NCI-H2171 treated with DMSO at 0.1 percent for 48 hours (cell line): ENCODE results near the gene FERMT3.
A peak's percentile ranks its signal among the peaks of the same experiment; 100 is the strongest.
"Not testable (repeated sequence)": the region's sequence is repeated elsewhere in the genome, so short reads cannot be mapped to it uniquely, and the experiment has no call there.

Experiments
- DNase-seq: peaks from one replicate; lab custom pipeline; 2025; lab: John Stamatoyannopoulos, UW

The FERMT3 gene

GRCh38 chr11:64206457-64207255 lies at the start of gene FERMT3:
TSS of gene FERMT3 (plus strand) at chr11:64206721. CDS start at chr11:64207365, 644 bp downstream.
- DNase-seq: no peak

GRCh38 chr11:64157631-64158394 lies 48.7 kb upstream of the FERMT3 start:
- DNase-seq: peak; percentile 48

DNA sequence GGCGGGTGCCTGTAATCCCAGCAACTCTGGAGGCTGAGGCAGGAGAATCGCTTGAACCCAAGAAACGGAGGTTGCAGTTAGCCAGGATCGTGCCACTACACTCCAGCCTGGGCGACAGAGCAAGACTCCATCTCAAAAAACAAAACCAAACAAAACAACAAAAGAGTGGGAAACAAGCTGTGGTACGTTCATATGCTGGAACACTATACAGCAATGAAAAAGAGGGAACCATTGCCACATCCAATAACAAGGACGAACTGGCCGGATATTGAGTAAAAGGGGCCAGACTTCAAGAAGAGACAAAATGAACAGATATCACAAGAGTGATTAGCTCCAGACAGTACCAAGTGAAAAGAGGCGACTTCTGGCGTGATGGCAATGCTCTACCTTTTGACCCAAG lies 45.5 kb upstream of the FERMT3 start:
- no peak for DNase-seq

GRCh38 chr11:64162769-64163168 lies 43.8 kb upstream of the FERMT3 start:
- DNase-seq: not testable (repeated sequence)

DNA sequence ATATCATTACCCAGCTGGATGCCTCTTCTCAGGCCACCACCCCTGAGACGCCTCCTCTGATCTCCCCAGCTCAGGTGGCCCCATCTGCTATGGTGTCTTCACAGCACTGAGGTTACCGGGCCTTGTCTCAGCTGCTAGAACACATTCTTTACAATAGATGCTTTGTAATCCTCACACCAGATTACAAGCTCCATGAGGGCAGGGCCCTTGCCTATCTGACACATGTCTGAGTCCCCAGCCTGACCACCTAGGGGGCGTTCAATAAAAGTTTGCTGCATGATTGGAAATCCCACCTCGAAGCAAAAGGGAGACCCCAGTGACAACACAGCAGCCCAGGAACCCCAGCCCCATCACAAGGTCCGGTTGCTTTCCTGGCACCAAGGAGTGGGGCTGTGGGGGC lies 42.6 kb upstream of the FERMT3 start:
- no peak for DNase-seq

GRCh38 chr11:64164392-64165312 lies 41.9 kb upstream of the FERMT3 start:
- DNase-seq: peak; percentile 46

GRCh38 chr11:64165481-64165841 lies 41.1 kb upstream of the FERMT3 start:
- DNase-seq: no peak

DNA sequence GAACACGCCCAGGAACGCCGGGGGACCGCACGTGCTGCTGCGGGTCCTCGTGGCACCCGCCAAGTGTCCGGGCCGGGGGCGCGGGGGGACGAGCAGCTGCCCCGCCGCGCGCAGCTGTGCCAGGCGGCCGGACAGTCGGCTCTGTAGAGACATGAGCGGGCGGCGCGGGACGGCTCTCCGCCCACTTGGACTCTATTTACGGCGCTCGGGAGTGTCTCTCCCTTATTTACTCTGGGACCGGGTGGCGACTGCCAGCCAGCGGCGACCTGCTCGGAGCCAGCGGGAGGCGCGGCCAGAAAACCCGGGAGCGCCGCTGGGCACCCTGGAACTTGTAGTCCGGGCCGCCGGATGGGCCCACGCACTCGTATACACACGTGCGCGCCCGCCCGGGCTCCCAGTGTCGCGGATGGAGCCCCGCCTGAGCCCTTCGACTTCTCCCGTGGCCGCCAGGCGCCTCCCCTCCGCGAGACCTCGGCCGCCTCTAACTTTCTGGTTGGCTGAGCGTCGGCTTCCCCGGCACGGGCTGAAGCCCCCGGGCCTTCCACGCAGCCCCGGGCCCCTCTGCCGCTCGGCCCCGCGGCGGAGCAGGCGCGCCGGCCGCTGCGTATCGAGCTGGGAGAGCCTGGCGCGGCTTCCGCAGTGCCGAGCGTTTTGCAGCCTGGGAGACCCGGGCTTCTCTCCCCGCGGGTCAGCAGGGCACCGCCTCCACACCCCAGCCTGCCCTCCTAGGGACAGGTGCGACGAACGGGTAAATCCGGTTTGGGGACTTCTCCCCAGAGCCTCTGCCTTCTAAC lies 40.5 kb upstream of the FERMT3 start, which contains the start of gene MACROD1:
TSS of gene MACROD1 (minus strand) at position 272 of the 794 bp plus-strand sequence. CDS start at position 153, 119 bp downstream.
- peak; percentile 86 for DNase-seq

DNA sequence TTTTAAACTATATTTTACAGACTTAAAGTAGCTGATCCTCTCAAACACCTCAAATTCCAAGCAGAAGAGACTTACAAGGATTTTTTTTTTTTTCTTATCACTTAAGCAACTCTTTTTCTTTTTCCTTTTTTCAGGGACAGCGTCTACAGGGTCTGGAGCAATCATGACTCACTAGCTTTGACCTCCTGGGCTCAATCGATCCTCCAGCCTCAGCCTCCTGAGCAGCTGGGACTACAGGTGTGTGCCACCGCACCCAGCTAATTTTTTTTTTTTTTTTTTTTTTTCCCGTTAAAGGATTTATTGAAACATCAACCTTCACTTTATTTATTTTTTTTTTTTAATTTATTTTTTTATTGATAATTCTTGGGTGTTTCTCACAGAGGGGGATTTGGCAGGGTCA lies 36.1 kb upstream of the FERMT3 start:
- no peak for DNase-seq

DNA sequence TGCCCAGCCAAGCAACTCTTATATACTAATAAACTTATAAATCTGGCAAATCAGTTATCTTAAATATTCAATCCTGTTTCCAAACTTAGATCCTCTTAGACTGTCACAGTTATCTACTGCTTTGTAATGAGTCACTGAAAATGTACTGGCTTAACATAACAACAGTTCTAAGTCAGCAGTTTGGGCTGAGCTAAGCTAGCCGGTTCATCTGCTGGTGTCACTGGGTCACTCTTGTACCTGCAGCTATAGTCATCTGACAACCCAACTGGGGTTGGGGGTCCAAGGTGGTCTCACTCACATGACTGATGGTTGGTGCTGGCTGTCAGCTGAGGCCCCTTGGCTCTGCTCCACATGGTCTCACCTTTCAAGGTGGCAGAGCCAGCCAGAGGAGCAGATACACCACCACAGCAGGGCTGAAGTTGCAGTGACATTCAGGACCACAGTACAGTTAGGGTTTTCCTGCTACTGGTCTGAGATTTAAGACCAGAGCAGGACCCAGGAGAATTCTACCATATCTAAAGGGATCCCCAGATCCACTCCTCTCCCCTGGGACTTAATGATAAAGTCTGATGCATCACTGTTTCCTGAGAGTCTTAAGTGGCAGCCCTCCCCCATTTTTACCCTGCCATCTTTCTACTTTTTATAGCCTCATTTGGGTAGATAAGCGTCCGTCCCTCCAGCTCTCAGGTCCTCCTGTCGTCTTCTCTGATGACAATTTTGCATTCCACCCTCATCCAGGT lies 32.7 kb upstream of the FERMT3 start:
- DNase-seq: no peak

GRCh38 chr11:64176751-64177150 lies 29.8 kb upstream of the FERMT3 start:
- peak; percentile 55 for DNase-seq

GRCh38 chr11:64178203-64178602 lies 28.3 kb upstream of the FERMT3 start:
- no peak for DNase-seq

DNA sequence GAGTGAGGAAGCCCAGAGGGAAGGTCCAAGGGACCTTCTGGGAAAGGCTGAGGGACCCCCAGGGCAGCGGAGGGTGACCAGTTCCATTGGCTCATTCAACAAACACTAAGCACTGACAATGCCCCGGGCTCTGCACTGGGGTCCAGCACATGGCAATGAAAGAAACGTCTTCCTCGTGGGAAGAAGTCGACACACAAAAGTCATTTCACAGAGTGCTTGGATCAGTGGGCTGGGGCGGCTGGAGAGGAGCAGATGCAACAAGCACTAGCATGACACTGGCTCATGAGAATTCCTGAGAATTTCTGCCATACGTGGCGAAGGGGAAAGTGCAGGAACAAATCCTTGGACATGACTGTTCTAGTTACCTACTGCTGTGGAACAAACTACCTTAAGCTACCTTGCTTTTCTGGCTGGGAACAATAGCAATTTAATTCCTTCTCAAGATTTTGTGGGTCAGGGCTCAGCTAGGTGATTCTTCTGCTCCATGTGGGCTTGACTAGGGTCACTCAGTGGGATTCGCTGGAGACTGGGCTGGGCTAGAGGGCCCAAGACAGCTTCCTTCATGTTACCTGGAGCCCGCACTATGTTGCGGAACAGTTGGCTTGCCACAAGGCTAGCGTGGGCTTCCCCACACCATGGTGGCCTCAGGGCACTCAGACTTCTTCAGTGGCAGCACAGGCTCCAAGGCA lies 27.4 kb upstream of the FERMT3 start:
- no peak for DNase-seq

GRCh38 chr11:64180891-64181290 lies 25.6 kb upstream of the FERMT3 start:
- peak; percentile 48 for DNase-seq

- DNase-seq: peak; percentile 72
These were observed 24.8 kb upstream of the FERMT3 start for GRCh38 chr11:64181506-64182411.

DNA sequence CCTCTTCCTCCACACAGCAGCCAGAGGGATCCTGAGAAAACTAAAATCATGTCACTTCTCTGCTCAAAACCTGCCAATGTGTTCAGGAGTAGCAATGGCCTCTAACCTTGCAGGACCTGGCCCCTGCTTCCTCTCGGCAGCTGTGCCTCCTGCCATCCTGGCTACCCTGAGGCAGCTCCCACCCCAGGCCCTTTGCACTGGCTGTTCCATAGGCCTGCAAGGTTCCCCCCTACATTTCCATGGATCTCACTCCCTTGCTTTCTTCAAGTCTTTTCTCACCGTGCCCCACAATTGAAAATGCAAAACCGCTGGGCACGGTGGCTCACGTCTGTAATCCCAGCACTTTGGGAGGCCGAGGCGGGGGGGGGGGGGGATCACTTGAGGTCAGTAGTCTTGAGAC lies 22.6 kb upstream of the FERMT3 start:
- no peak for DNase-seq

GRCh38 chr11:64185175-64185692 lies 21.3 kb upstream of the FERMT3 start:
- DNase-seq: peak; percentile 56

DNA sequence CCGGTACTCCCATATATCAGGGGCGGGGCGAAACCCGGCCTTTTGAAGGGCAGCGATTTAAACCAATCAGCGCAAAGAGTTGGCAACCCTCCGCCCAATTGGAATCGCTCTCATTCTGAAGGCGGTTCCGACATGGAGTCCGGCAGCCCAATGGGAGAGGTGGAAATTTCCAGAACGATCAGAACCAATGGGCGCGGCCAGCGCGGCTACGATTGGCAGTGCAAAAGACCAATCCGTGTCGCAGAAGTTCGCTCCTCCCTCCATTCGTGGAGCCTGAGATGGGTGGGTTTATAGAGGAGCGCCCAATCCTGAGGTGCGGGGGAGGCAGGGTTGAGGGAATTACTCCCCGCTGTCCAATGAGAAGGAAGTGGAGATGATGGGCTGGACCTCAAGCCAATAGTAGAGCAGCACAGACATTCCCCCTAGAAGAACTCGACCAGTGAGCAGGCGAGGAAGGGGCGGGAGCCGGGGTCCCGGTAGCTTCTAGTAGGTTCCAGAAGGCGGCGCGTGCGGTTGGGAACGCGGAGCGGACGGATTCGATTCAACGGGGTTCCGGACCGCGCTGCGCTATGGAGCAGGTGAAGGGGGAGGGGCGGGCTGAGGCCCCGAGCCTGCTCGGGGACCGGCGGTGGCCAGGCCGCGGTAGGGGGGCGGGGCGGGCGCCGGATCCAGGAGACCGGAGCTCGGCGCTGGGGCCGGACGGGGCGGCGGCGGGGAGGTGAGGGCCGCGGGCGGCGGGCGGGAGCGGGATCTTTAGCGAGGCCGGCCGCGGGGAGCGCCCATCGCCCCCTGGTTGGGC lies 20.6 kb upstream of the FERMT3 start, which contains the start of gene STIP1:
TSS of gene STIP1 (plus strand) at position 479 of the 799 bp plus-strand sequence. CDS start at position 570, 91 bp downstream.
- peak; percentile 100 for DNase-seq
